Pons (tissue), 1 donor: ENCODE measurements around the gene DECR2.
"Not testable (repeated sequence)": the region's sequence is repeated elsewhere in the genome, so short reads cannot be mapped to it uniquely, and the experiment has no call there.

Experiments
- DNase-seq: peaks from one replicate; pipeline ENCODE4 v3.0.0-alpha.2; 2016; ENCODE audit warnings: low spot score

Gene DECR2, protein sequence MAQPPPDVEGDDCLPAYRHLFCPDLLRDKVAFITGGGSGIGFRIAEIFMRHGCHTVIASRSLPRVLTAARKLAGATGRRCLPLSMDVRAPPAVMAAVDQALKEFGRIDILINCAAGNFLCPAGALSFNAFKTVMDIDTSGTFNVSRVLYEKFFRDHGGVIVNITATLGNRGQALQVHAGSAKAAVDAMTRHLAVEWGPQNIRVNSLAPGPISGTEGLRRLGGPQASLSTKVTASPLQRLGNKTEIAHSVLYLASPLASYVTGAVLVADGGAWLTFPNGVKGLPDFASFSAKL

DNA sequence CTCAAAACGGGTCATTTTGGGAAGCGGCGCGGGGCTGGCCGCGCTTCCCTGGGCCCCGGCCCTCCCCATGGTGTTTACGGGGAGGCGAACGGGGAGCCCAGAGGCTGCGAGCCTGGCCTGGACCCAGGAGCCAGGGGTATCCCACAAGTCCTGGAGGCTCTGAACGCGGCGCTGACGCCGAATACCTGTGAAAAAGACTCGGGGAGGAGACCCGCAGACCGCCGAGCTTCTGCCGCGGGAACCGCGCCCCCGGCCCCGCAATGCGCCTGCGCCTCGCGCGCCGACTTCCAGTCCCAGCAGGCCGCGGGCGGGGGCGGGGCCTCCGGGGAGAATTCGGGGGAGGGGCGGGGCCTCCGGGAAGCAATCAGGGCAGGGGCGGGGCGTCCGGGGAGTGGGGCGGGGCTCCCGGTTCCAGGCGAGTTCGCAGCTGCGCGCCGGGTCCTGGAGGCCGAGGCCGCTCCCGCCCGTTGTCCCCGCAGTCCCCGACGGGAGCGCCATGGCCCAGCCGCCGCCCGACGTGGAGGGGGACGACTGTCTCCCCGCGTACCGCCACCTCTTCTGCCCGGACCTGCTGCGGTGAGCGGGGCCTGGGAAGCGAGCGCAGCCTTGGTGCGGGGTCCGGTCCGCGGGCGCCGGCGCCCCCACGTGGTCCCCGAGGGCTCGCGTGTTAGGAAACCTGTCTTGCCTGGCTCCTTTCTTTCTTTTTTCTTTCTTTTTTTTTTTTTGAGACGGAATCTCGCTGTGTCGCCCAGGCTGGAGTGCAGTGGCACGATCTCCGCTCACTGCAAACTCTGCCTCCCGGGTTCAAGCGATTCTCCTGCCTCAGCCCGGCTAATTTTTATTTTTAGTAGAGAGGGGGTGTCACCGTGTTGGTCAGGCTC is at the start of gene DECR2:
DECR2 (plus strand) TSS at position 418 of the 881 bp plus-strand sequence; CDS start at position 497, 79 bp downstream.
- DNase-seq = peak; percentile 82

DNA sequence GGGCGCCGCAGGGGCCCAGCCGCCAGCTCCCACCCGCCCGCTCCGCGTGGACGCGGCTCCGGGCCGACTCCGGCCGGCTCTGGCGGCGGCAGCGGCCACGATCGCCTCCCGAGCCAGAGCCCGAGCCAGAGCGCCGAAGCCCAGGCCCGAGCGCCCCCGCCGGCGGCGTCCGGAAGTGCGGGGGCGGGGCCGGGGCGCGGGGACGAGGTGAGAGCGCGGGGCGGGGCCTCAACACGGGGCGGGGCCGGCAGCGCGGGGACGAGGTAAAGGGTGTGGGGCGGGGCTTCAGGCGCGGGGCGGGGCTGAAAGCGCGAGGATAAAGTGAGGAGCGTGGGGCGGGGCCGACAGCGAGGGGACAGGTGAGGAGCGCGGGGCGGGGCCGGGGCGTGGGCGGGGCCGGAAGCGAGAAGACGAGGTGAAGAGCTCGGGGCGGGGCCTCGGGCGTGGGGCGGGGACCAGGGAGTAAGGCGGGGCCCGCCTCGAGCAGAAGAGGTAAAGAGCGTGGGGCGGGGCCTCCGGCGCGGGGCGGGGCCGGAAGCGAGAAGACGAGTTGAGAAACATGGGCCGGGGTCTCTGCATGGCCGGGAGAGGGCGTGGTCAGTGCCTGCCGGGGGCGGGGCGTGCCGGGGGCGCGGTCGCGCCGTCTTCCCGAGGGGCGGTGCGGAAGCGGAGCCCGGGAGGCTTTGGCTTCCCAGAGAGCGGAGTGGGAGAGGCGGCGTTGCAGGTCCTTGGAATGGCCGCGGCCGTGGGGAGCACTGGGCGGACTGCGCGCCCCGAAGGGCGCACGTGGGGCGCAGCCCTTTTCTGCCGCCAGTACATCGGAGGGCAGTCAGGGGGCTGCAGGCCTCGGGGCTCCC is 48.9 kb upstream of the DECR2 start, which contains the start of gene AXIN1:
AXIN1 (minus strand) TSS at position 177 of the 857 bp plus-strand sequence. CDS start 5,698 bp downstream, outside the sequence.
- peak; percentile 86 for DNase-seq

DNA sequence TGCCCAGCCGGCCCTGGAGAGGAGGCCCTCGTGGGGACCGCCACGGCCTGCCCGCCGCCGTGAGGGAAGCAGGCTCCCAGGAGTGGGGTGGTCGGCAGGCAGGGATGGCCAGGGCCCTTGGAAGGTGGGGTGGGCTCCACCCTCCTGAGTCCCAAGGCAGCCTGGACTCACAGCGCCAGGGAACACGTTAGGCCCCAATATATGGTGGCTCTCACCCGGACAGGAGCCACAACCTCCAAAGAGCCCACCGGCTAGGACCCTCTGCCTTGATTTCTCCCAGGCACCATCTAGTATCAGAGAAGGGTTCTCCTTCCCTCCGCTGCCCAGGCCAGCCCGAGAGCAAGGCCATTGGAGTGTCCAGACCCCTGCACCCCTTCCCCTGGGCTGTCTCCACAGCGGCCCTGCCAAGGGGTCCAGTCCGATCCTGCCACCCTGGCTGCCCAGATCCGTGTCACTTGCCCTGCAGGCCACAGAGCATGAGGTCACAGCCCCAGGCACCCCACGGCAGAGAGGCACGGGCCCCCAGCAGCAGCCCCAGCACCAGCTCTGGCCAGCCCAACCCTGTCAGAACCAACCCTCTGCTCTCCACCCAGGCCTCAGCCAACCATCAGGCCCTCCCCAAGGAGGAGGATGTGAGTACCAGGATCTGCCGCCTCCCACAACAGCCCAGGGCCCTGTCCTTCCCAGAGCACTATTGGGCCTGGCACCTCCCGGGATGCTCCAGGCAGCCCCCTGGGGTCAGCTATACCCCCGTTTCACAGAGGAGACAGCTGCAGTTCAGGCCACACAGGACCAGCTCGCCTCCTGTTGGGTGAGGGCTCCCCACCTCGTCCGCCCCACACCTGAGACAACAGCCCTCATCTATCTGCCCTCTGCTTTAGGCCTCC is 48.0 kb upstream of the DECR2 start:
- no peak for DNase-seq

DNA sequence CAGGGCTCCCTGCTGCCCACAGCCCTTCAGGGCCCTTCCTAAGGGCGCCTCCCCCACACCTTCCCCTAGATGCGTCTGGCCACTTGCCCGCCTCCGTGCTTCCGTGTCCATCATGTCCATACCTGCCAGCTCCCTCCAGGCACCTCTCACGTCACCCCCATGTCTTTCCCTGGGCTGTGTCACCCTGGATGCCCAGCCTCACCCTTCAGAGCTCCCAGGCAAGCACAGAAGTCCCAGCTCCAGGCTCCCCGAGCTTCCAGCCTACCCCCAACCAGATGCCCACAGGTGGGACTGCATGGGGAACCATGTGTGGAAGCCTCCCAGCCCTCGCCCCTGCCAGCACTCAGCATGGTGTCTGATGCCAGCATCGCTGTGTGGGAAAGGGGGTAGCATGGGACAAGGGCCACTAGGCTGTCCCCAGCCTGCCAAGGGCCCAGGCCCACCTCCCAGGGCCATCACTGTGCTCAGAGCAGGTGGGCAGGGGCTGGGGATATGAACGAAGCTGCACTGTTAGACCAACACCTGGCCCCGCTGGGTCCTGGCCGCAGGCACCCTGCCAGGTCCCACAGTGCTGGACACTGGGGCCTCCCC is 47.3 kb upstream of the DECR2 start:
- DNase-seq = no peak

DNA sequence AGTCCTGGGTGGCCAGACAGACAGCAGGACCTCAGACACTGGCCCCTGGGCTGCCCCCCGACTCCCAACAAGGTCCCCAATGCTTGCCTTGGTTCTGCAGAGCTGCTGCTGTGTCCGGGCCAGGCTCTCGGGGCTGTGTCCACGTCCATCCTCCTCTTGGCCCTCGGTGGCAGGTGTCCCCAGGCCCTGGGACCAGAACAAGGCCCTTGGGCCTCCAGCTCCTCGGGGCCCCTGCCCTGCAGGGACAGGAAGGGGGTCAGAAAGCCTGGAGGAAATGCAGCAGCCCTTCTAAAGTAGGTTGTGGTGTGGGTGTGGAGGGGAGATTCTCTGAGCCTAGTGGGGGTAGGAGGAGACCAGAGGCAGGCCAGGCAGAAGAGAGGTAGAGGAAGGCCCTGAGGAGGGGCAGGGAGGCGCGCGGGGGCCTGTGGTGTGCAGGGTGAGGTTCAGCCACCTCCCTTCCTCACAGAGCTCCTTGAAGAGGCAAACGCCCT is 46.7 kb upstream of the DECR2 start:
- no peak for DNase-seq

DNA sequence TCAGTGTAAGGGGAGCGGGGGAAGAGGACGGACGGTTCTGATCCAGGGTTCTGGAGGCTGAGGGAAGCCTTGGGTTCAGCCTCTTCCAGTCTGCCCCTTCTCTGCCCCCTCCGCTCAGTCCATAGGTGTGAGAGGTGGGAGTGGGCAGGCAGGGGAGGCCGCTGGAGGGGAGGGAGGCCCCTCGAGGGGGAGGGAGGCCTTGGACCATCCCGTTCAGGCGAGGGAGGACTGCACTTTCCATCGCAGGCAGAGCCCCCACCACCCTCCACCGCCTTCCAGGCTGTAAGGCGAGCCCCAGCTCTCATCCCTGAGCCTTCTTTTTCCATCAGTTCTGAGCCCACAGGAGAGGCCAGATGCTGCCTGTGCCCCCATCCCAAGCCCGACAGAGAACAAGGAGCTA is 44.9 kb upstream of the DECR2 start:
- DNase-seq = no peak

DNA sequence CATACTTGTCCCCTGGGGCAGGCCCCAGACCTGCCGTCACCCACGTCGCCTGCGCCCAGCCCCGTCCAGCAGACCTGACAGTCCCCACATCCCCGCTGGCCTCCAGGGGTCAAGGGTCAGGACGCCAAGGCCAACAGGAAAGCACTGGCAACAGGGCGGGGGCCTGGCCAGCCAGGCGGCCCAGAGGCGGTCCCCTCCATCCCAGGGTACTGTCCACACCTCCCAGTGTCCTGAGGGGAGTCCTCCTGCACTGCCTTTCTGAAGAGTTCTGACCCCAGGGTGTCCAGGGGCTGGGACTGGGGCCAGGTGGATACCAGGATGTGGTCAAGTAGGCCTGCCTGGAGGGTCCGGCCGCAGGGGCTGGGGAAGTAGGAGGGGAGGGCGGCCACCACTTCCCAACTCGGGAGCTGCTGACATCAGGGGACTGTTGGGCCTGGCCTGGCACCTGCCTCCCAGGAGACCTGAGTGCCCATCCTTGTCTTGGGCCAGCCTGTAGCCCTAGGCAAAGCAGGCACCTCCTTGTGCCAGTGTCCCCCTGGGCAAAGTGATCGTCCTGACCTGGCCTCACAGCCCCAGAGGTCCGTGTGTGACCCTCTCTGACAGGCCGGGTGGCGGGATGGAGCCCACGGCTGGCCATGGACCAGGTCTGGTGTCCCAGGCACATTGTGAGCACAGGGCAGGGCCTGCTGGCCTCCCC is 42.5 kb upstream of the DECR2 start:
- DNase-seq = no peak

DNA sequence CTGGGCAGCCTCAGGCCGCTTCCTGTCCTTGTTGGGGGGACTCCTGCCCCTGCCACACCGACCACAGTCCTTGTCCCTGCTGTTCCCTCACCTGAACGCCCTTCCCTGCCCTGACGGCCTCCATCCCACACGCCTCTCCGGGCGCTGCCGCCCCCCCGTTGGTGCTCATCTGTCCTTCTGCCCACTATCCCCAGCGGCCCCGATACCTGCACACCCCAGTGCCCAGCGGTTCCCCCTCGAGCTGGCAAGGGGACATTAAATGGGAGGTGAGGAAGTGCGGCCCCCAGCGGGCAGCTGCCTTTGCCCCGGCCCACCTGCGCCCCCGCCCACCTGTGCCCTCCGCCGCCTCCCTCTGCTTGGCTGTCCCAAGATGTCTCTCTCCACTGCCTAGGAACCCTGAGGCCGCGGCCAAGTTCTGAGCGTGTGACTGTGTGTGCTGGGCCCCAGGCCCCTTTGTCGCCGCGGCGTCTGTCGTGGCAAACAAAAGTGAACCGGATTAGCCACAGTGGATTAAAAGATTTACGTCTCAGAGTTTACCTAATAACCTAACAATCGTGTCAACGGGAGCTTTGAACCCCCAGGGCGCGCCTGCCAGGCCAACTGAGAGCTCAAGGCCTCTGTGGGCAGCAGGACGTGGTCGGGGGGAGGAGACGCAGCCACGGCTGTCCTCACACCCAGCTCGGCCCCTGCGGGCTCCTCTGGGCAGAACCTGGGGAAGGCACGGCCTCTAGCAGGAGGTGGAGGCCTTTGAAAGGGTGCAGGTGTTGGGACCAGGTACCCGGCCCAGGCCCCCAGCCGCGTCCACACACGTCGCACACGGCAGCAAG is 41.6 kb upstream of the DECR2 start:
- no peak for DNase-seq

DNA sequence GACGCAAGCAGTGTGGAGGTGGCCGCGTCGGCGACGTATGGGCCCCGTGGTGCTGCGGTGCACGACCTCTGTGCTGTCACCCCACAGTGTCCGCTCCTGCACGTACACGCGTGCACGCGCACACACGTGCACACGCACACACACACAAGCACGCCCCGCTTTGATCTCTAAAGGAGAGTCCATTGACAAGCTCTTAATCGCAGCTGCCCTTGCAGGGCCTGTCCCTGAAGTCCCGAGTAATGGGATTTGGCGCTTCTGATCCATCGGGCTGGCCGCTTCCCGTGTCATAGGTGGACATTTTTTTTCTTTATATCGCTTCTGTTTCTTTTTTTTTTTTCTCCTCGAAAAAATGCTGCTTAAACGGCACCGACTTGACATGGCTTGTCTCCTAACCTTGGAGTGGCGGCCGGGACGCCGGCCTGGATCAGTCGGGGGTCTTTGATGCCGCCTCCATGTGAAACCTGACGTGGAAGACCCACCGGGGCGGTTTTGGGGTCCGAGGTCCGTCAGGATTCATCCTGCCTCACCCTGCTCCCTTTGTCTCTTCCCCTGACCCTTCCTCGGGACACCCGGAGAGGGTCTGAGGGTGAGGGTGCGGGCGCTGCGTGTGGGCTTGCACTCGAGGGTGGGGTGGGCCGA is 40.9 kb upstream of the DECR2 start:
- no peak for DNase-seq

DNA sequence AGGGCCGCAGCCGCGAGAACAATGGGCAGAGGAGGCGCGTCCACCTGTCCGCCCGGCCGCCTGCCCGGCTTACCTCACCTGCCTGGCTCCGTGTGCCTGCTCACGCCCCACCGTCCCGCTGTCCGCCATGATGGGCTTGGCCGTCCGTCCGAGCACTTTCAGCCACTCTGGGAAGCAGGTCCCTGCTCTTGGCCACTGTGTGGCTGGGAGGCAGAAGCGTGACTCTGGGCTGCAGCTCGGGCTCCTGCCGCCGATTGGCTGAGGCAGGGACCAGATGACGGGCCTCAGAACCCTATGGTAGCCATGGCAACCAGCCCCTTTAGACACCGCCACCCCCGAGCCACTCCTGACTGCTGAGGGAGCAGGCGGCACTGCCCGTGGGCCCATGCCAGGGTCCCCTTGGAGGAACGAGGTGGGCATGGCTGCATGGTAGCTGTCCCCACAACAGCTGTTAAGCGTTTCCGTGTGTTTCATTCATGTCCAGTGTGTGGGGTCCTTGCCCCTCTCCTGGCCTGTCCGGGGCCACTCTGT is 40.3 kb upstream of the DECR2 start:
- DNase-seq = no peak

DNA sequence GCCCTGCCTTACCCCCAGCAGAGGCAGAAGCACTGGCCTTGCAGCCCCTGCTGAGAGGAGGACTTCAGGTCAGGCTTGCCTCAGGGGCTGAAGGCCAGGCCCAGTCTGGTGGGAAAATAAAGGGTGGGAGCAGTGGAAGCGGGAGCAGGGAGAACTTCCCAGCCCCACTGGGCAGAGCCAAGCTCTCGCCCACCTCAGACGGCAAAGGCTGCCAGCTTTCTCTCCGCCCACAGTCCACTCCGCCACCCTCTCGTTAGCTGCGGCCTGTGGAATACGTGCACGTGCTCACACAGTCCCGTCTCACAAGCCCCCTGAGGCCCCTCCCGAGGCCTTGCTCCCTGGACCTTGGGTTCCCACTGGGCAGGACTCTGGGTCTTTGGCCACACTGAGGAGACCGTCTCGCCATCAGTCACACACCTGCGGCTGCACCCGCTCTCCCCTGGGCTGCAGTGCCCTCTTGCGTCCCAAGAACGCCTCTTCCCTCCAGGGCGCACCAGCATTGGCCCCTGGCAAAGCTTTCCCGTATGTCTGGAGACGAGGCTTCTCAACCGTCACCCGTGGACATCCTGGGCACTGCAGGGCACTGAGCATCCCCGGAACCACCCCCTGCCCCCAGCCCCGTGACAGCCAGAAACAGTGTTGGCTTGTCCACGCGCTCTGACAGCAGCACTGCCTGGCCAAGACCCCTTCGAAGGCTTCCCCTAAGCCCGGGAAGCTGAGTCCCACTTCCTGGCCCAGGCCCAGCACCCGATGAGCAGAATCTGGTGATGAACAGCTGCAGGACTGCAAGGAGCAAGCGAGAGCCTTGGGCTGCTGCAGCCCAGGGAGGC is 39.6 kb upstream of the DECR2 start:
- DNase-seq = peak; percentile 61

DNA sequence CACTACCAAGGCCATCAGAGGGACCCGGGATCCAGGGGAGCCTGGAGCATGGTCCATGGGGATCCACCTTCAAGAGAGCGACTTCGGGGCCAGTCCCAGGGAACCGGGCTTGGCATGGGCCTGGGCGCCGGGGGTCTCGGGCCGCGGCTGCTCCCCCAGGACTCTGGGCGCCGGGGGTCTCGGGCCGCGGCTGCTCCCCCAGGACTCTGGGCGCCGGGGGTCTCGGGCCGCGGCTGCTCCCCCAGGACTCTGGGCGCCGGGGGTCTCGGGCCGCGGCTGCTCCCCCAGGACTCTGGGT is 39.0 kb upstream of the DECR2 start:
- not testable (repeated sequence) for DNase-seq

DNA sequence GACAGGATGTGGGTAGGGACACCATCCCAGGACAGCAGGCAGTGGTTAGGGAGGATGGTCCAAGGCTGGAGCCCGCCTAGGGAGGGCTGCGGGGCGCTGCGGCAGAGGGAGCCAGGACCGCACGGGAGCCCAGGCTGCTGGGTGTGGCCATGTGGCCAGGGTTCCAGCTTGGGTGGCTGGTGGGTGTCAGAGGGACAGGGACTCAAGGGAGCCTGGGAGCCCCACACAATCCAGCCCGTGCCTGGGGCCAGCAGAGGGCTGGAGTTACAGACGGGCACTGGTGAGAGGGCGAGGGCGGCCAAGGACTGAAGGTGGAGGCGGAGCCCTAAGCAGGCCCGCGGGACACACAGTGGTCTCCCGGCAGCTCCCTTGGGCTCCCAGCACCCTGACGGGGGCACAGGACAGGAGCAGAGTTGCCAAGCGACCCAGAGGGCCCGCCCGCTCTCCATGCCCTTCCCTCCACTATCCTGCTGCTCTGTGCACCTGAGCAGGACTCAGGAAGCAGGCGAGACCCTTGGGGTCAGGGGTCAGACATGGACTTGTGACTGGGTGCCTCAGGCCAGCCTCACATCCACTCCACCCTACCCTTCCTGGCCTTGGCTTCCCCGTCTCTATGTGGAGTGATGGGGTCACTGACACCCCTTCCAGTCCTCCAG is 38.4 kb upstream of the DECR2 start:
- DNase-seq = no peak

DNA sequence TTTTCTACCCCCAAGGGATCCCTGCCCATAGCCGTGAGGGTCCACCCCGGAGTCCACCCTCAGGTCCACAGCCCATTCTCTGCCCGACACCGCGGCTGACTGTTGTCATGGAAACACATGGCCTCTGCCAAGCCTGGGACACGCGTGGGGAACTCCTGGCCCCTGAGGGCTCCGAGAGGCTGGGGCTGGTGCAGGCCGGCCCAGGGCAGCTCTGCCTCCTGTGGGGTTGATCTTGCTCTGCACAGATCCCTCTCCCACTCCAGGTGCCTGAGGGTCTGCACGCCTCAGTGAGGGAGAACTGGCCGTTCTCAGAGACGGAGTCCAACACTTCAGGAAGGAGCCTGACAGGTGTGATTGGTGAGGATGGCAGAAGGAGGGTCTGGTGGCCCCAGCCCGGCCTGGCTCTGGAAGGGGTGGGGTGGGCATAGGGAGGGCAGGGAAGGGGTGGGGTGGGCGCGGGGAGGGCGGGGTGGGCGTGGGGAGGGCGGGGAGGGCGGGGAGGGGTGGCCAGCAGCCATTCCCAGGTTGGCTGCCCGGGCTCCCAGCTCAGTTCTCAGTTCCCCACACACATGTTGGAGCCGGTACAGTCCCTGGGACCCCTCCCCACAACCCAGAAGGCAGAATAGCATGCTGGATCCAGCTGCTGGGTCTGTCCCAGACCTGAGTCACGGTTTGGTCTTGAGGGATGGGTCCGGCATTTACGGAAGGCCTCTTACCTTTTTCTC is 37.8 kb upstream of the DECR2 start:
- no peak for DNase-seq

DNA sequence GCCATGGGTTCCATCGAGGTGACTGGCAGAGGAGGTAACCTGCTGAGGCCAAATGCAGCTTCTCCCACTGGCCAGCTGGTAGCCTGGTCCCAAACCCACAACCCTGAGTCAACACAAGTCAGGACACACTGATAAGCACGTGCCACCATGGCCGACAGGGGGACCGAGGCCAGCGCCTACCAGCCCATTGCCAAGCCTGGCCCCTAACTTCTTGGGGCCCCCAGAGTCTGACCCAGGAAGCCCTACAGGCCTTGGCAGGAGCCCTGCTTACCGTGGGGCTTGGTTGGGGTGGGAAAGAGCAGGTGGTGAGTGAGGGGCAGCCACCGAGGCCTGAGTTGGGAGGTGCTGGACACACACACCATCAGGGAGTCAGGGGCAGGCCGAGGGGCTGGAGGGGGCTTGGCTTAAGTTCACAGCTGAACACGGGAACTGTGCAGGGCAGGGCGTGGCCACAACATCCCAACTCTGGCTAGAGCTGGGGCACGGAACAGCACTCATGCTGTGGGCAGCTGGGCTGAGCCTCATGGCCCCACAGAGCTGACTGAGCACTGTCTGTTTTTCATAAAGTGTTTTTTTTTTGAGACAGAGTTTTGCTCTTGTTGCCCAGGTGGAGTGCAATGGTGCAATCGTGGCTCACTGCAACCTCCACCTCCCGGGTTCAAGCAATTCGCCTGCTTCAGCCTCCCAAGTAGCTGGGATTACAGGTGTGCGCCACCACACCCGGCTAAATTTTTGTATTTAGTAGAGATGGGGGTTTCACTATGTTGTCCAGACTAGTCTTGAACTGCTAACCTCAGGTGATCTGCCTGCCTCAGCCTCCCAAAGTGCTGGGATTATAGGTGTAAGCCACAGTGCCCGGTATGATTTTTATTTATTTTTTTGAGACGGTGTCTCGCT is 36.8 kb upstream of the DECR2 start:
- no peak for DNase-seq
